NCI-H1694 treated with DMSO at 0.1 percent for 48 hours (cell line): ENCODE measurements around the gene CLCNKA.
A peak's percentile ranks its signal among the peaks of the same experiment; 100 is the strongest.
"Not testable (repeated sequence)": the region's sequence is repeated elsewhere in the genome, so short reads cannot be mapped to it uniquely, and the experiment has no call there.

Experiments used
- DNase-seq: peaks from one replicate; lab custom pipeline; 2025; lab: John Stamatoyannopoulos, UW

CLCNKA gene

DNA sequence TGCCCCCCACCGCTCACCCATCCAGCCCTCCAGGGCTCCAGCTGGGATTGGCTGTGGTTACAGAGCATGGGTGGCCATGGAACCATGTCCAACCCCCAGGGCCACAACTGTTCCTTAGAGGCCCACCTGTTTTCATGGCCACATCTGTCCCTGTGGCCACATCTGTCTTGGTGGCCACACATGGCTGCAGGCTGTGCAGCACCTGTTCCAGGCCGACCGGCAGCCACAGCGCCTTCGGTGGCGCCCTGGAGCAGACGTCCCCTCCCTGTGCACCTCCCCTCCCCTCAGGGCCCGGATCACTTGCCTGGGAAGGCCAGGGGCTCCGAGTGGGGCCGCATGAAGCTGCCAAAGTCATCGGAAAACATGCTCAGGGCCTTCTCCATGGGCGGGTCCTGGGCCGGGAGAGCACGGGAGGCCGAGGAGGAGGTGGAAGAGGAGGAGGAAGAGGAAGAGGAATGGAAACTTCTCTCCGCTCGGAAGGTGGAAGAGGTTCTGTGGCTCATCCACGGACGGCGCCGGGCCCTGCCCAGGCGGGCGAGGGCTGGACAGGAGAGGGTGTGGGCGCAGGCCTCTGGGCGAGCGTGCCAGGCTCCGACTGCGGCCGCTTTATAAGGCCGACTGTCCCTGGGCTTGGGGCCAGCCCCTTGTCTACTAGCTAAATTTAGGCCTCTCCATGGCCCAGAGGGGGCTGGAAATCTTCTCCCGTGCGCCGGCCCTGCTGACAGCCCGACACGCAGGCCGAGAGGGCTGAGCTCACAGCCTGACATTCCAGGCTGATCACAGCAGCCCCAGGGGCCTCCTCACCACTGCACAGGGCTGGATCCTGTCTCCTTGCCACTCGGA is 4.2 kb upstream of the CLCNKA start, which contains the start of gene HSPB7:
Gene HSPB7 (minus strand): TSS at position 583 of the 843 bp plus-strand sequence. CDS start 80 bp downstream, at position 503.
- DNase-seq: no peak

DNA sequence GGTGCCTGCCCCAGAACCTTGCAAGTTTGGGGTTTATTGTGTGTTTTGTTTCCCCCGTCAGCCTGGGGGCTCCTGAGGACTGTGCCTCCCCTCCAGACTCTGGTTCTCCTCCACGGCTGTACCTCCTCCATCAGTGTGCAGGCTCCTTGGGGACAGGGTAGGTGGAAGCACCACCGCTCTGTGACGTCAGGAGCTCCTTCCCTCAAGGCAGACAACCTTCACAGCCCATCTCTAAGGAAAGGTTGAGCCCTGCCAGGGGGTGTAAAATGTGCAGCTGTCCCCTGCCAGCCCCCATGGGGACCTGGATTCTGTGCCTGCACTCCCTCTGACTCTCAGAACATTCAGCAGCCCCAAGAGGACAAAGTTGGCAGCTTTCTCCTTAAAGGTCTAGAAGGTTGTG is 3.5 kb upstream of the CLCNKA start:
- no peak for DNase-seq

DNA sequence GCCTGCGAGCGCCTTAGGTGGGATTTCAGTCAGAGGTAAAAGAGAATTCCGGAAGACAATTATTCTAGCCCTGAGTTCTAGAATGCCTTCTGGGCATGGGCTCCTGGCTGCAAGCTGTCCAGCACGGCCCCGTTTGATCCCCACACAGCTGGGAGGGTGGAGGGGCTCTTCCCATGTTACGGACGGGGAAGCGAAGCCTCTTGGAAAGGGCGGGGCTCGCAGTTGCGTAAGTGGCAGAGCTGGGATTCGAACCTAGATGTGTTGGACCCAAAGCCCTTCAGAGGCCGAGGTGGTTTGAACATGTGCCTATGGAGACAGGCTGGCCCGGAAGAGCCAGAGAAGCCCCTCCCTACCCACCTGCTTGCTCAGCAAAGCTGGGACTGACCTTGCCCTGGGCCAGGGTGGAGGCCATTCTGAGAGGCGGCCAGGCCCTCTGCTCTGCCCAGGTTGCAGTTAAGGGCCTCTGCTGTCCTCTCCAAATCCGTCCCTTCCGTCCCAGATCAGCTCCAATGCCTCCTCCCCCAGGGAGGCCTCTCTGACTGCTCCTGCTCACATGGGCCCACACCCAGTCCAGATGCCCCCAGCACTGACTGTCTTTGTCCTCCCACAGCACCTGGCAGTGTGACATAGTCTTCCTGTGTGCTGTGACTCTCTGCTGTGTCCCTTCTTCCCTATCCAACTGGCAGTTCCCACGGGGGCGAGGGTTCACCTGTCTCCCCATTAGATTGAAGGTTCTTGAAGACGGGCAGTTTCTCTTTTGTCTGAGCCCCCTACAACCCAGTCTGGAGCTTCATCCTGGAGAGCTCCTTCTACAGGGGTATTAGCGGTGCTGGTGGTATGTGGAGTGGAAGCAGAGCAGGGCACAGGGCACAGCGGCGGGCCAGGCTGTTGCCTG is 2.8 kb upstream of the CLCNKA start:
- DNase-seq: no peak

DNA sequence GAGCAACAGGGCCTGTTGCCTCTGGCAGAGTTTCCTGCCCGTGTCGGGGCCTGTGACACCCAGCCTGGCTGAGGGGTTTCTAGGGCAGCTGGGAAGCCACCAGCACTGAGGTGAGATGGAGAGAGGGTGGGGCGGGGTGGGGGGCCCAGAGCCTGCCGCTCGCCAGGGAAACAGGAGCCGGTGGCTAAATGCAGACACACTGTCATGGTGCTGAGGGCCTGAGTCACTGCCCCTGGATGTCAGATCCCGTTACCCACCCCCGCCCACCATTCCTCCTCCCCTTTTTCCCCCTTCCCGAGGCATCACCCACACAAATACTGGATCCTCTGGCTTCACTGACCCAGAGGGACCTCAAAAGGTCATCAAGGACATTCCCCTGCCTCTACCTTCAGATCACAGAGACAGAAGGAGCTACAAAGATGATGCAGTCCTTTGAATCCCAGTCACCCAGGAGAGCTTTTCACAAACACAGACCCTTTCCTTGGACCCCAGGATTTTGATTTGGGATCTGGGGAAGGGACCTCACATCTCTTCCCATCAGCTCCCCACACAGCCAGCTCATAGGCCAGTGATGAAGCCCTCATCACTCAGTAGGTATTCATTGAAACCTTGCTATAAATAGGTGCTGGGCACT is 2.1 kb upstream of the CLCNKA start:
- no peak for DNase-seq

GRCh38 chr1:16020325-16020724 is 1.5 kb upstream of the CLCNKA start:
- no peak for DNase-seq

GRCh38 chr1:16020878-16021277 is 958 bp upstream of the CLCNKA start:
- not testable (repeated sequence) for DNase-seq

DNA sequence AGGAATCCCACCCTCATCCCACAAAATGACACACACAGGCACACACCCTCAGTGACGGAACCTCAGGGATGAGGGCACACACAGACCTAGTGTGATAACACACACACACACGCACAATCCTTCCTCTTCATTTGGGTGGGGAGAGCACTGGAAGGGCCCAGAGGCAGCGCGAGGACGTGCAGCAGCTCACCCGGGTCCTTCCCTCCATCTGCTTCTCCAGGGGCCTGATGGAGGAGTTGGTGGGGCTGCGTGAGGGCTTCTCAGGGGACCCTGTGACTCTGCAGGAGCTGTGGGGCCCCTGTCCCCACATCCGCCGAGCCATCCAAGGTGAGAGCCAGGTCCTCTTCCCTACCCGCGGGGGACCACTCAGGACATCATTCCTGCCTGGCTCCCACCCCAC is 557 bp downstream of the CLCNKA start:
- no peak for DNase-seq

GRCh38 chr1:16023050-16023653 is 1.3 kb downstream of the CLCNKA start:
- DNase-seq: no peak

- DNase-seq: not testable (repeated sequence)
These were observed 4.5 kb downstream of the CLCNKA start for GRCh38 chr1:16026302-16026701.

GRCh38 chr1:16026723-16027484 is 5.1 kb downstream of the CLCNKA start:
- no peak for DNase-seq

DNA sequence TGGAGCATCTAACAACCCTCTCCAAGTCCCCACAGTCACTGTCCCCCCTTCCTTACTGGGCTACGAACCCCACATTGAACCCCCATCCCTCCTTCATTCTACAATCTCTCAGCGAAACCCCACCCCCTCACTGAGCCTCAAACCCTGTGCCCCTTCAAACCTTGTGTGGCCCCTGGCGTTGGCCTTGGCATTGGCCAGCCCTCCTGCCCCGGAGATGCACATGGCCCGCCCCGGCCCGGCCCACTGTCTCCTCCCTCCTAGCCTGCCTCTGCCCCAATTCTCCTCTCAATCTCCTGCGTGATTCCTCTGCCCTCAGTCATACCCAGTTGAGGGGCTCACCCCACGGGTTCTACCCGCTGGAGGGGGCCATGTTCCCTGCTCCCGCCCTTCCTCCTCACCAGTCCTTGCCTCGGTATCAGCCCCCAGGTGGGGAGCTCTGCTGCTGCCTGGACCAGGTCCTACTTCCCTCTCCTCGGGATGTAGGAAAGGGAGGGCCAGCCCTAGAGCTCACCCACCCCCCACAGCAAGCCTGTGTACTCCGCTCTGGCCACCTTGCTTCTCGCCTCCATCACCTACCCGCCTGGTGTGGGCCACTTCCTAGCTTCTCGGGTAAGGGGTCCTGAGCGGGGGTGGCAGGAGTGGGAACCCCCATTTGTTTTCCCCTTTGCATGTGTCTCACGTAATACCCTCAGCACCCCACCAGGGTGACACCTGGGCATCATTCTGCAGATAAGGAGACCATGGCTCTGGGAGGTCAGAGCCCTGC is 6.6 kb downstream of the CLCNKA start:
- no peak for DNase-seq

- DNase-seq: not testable (repeated sequence)
These were observed 7.1 kb downstream of the CLCNKA start for GRCh38 chr1:16029003-16029268.

GRCh38 chr1:16029288-16029687 is 7.5 kb downstream of the CLCNKA start:
- DNase-seq: no peak

- no peak for DNase-seq
These were observed 9.7 kb downstream of the CLCNKA start for GRCh38 chr1:16031551-16031950.

- peak; percentile 2 for DNase-seq
These were observed 10.7 kb downstream of the CLCNKA start for GRCh38 chr1:16032388-16033102.

- not testable (repeated sequence) for DNase-seq
These were observed 11.3 kb downstream of the CLCNKA start for GRCh38 chr1:16033103-16033632.

- not testable (repeated sequence) for DNase-seq
These were observed 14.6 kb downstream of the CLCNKA start for GRCh38 chr1:16036461-16036860.

DNA sequence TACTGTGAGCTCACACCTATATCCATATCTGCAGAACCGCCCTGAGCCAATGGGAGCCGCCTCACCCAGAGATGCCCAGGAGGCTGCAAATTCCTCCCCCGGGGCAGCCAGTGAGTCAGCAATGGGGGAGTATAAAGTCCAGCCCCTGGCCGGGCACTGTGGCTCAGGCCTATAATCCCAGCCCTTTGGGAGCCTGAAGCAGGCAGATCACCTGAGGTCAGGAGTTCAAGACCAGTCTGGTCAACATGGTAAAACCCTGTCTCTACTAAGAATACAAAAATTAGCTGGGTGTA is 16.7 kb downstream of the CLCNKA start:
- no peak for DNase-seq

GRCh38 chr1:16039871-16040270 is 18.0 kb downstream of the CLCNKA start:
- not testable (repeated sequence) for DNase-seq

DNA sequence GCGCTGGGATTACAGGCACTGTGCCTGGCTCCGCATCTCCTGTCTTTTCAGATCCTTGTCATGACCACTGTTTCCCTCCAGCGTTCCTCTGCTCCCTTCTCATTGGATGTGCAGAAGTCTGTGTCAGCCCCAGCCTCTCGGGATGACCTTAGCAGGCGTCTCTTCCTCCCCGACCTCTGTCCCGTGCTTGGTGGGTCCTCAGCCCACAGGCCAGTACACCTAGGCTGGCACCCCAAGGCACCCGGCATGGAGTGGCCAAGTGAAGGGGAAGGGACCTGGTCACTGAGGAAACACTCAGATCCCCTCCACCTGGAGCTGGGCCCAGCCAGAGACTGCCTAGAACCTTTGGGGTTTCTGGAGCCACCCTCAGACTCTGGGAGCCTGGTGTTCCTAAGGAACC is 19.4 kb downstream of the CLCNKA start:
- no peak for DNase-seq
